HEK293 (cell line): ENCODE results near the gene LILRB2.

Experiments used
- CTCF ChIA-PET: fragments of 350-600 bp; formaldehyde crosslinking; extraction: SDS; loops from one replicate; lab custom pipeline; 2021; ENCODE audit warnings: antibody characterized with exemption; lab: Yijun Ruan, JAX
- POLR2A ChIA-PET: fragments of 300-600 bp; formaldehyde crosslinking; extraction: SDS; loops from one replicate; lab custom pipeline; 2020; ENCODE audit warnings: antibody characterized with exemption, inconsistent platforms; lab: Yijun Ruan, JAX
- H3K27ac ChIP-seq: fragments of 200-500 bp; sonication (Bioruptor generic); 2 replicates; pipeline ENCODE4 v1.5.1; 2014; ENCODE audit warnings: low read depth, low read length, control low read depth, inconsistent platforms; ENCODE audit errors: extremely low read depth
- H3K36me3 ChIP-seq, 2 experiments: fragments of 200-500 bp in 1 of 2; sonication (Bioruptor generic) in 1 of 2; 1 replicate in 1 of 2; 2 replicates in 1 of 2; pipeline ENCODE4 v1.5.1; 2014 to 2017; ENCODE audit warnings: inconsistent platforms in 2 of 2, low read length in 2 of 2; ENCODE audit not compliant: control insufficient read depth in 2 of 2, insufficient read depth in 1 of 2
- H3K4me1 ChIP-seq: fragments of 200-500 bp; sonication (Bioruptor generic); 2 replicates; pipeline ENCODE4 v1.5.1; 2014; ENCODE audit warnings: mild to moderate bottlenecking, low read length, inconsistent platforms; ENCODE audit not compliant: control insufficient read depth, insufficient read depth
- H3K4me3 ChIP-seq: 2 replicates; pipeline ENCODE4 v1.5.1; 2011; ENCODE audit warnings: low read depth, mild to moderate bottlenecking, control low read depth, low read length, moderate library complexity
- H3K9me3 ChIP-seq: fragments of 200-500 bp; sonication (Bioruptor generic); 2 replicates; pipeline ENCODE4 v1.5.1; 2014; ENCODE audit warnings: low read depth, low read length, inconsistent platforms; ENCODE audit not compliant: control insufficient read depth, insufficient read depth
- GLIS2 ChIP-seq: fragments of 450-650 bp; formaldehyde crosslinking; IDR thresholded peaks from 2 replicates; pipeline ENCODE4 v1.5.1; 2016; ENCODE audit warnings: missing biosample characterization, missing genetic modification characterization
- KLF17 ChIP-seq: fragments of 450-650 bp; formaldehyde crosslinking; IDR thresholded peaks from 2 replicates; pipeline ENCODE4 v1.5.1; 2016; ENCODE audit warnings: missing biosample characterization, missing genetic modification characterization
- SALL2 ChIP-seq: fragments of 450-650 bp; formaldehyde crosslinking; IDR thresholded peaks from 2 replicates; pipeline ENCODE4 v1.5.0; 2017; ENCODE audit warnings: missing biosample characterization, mild to moderate bottlenecking, missing genetic modification characterization, borderline replicate concordance
- WT1 ChIP-seq: fragments of 450-650 bp; formaldehyde crosslinking; IDR thresholded peaks from 2 replicates; pipeline ENCODE4 v1.5.1; 2016; ENCODE audit warnings: missing biosample characterization, missing genetic modification characterization
- ZBTB6 ChIP-seq: fragments of 450-650 bp; formaldehyde crosslinking; IDR thresholded peaks from 2 replicates; pipeline ENCODE4 v1.5.1; 2017; ENCODE audit warnings: missing biosample characterization, missing genetic modification characterization
- ZFHX2 ChIP-seq: fragments of 450-650 bp; formaldehyde crosslinking; conservative IDR thresholded peaks from 2 replicates; pipeline ENCODE4 v1.5.1; 2016; ENCODE audit warnings: missing biosample characterization, missing genetic modification characterization
- ZNF132 ChIP-seq: fragments of 450-650 bp; formaldehyde crosslinking; IDR thresholded peaks from 2 replicates; pipeline ENCODE4 v1.5.1; 2017; ENCODE audit warnings: missing biosample characterization, missing genetic modification characterization, borderline replicate concordance
- ZNF169 ChIP-seq: fragments of 450-650 bp; formaldehyde crosslinking; IDR thresholded peaks from 2 replicates; pipeline ENCODE4 v1.5.1; 2016; ENCODE audit warnings: missing biosample characterization, missing genetic modification characterization
- ZNF18 ChIP-seq: fragments of 450-650 bp; formaldehyde crosslinking; IDR thresholded peaks from 2 replicates; pipeline ENCODE4 v1.5.1; 2016; ENCODE audit warnings: missing biosample characterization, missing genetic modification characterization
- ZNF398 ChIP-seq: fragments of 450-650 bp; formaldehyde crosslinking; IDR thresholded peaks from 2 replicates; pipeline ENCODE4 v1.5.1; 2017; ENCODE audit warnings: missing biosample characterization, missing genetic modification characterization
- ZNF404 ChIP-seq: fragments of 450-650 bp; formaldehyde crosslinking; IDR thresholded peaks from 2 replicates; pipeline ENCODE4 v1.5.1; 2017; ENCODE audit warnings: missing biosample characterization, missing genetic modification characterization
- ZNF692 ChIP-seq: fragments of 450-650 bp; formaldehyde crosslinking; IDR thresholded peaks from 2 replicates; pipeline ENCODE4 v1.5.1; 2016; ENCODE audit warnings: missing biosample characterization, missing genetic modification characterization
- ZNF704 ChIP-seq: fragments of 450-650 bp; formaldehyde crosslinking; IDR thresholded peaks from 2 replicates; pipeline ENCODE4 v1.5.1; 2016; ENCODE audit warnings: missing biosample characterization, missing genetic modification characterization
- ZNF76 ChIP-seq: fragments of 450-650 bp; formaldehyde crosslinking; IDR thresholded peaks from 2 replicates; pipeline ENCODE4; 2016; ENCODE audit warnings: low read depth, missing biosample characterization, missing genetic modification characterization, borderline replicate concordance
- ZNF785 ChIP-seq: fragments of 450-650 bp; formaldehyde crosslinking; IDR thresholded peaks from 2 replicates; pipeline ENCODE4 v1.5.1; 2016; ENCODE audit warnings: missing biosample characterization, missing genetic modification characterization
- TF ChIP-seq, protein P1 (sequence below): fragments of 450-650 bp; formaldehyde crosslinking; IDR thresholded peaks from 2 replicates; pipeline ENCODE4 v1.5.1; 2017; ENCODE audit warnings: missing biosample characterization, missing genetic modification characterization
- TF ChIP-seq, protein P2 (sequence below): fragments of 450-650 bp; formaldehyde crosslinking; IDR thresholded peaks from 2 replicates; pipeline ENCODE4 v1.5.1; 2016; ENCODE audit warnings: missing biosample characterization, missing genetic modification characterization
- TF ChIP-seq, protein P3 (sequence below): fragments of 450-650 bp; formaldehyde crosslinking; IDR thresholded peaks from 2 replicates; pipeline ENCODE4 v1.5.1; 2016; ENCODE audit warnings: missing biosample characterization, missing genetic modification characterization

LILRB2 gene

GRCh38 chr19:54311486-54311885 is 30.6 kb upstream of the LILRB2 start:
- H3K36me3 ChIP-seq = no peaks in the 10 kb centered on the region
- ChIA-PET CTCF (interaction anchor here (0.7 to 1.6 kb wide), 2 partner anchors 13 to 15 kb away, joined by 6 to 8 read pairs; no protein-coding TSS in a partner anchor), POLR2A (no interaction called here)
- no peaks in the 10 kb centered on the region for H3K4me1 ChIP-seq
- no peak overlapping the region for H3K4me3 ChIP-seq
- no peaks in the 10 kb centered on the region for H3K9me3 ChIP-seq
- TF ChIP-seq ZNF704 (no peak), SALL2 (tag by site-specific recombination) (no peak), GLIS2 (tag by site-specific recombination) (no peak), WT1 (no peak), ZNF169 (tag by site-specific recombination) (no peak), ZNF785 (no peak), ZNF404 (tag by site-specific recombination) (no peak), KLF17 (no peak), ZFHX2 (no peak), ZNF692 (tag by site-specific recombination) (no peak), ZNF76 (tag by site-specific recombination) (no peak), ZNF398 (tag by site-specific recombination) (no peak), ZBTB6 (no peak), ZNF132 (tag by site-specific recombination) (no peak), ZNF18 (no peak)
- TF ChIP-seq, protein P1, sequence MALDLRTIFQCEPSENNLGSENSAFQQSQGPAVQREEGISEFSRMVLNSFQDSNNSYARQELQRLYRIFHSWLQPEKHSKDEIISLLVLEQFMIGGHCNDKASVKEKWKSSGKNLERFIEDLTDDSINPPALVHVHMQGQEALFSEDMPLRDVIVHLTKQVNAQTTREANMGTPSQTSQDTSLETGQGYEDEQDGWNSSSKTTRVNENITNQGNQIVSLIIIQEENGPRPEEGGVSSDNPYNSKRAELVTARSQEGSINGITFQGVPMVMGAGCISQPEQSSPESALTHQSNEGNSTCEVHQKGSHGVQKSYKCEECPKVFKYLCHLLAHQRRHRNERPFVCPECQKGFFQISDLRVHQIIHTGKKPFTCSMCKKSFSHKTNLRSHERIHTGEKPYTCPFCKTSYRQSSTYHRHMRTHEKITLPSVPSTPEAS (tag by site-specific recombination) = no peak
- TF ChIP-seq, protein P2, sequence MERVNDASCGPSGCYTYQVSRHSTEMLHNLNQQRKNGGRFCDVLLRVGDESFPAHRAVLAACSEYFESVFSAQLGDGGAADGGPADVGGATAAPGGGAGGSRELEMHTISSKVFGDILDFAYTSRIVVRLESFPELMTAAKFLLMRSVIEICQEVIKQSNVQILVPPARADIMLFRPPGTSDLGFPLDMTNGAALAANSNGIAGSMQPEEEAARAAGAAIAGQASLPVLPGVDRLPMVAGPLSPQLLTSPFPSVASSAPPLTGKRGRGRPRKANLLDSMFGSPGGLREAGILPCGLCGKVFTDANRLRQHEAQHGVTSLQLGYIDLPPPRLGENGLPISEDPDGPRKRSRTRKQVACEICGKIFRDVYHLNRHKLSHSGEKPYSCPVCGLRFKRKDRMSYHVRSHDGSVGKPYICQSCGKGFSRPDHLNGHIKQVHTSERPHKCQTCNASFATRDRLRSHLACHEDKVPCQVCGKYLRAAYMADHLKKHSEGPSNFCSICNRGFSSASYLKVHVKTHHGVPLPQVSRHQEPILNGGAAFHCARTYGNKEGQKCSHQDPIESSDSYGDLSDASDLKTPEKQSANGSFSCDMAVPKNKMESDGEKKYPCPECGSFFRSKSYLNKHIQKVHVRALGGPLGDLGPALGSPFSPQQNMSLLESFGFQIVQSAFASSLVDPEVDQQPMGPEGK (tag by site-specific recombination) = no peak
- TF ChIP-seq, protein P3, sequence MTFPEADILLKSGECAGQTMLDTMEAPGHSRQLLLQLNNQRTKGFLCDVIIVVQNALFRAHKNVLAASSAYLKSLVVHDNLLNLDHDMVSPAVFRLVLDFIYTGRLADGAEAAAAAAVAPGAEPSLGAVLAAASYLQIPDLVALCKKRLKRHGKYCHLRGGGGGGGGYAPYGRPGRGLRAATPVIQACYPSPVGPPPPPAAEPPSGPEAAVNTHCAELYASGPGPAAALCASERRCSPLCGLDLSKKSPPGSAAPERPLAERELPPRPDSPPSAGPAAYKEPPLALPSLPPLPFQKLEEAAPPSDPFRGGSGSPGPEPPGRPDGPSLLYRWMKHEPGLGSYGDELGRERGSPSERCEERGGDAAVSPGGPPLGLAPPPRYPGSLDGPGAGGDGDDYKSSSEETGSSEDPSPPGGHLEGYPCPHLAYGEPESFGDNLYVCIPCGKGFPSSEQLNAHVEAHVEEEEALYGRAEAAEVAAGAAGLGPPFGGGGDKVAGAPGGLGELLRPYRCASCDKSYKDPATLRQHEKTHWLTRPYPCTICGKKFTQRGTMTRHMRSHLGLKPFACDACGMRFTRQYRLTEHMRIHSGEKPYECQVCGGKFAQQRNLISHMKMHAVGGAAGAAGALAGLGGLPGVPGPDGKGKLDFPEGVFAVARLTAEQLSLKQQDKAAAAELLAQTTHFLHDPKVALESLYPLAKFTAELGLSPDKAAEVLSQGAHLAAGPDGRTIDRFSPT (tag by site-specific recombination) = no peak
- H3K27ac ChIP-seq = no peak overlapping the region
